Small intestine (tissue), 7 donors: ENCODE data around the gene MMD2. TPM values are rescaled to one million over a fixed set of nuclear protein-coding genes. Genes with fewer than 3 reads are reported as not detected.
A peak's percentile ranks its signal among the peaks of the same experiment; 100 is the strongest.

Experiments used
- DNase-seq, 2 donors: peaks; one replicate each; pipeline versions ENCODE4 v3.0.0 to v3.0.0-alpha.2; 2013
- FAIRE-seq: peaks from 2 replicates; lab custom pipeline; 2012; peaks lifted over from hg19 to GRCh38; lab: Jason Lieb, UNC
- H3K27ac ChIP-seq, 3 donors: one replicate each; pipeline ENCODE4 v1.5.1; 2013; ENCODE audit warnings: low read length in 2 of 3, mild to moderate bottlenecking in 2 of 3, control low read depth in 1 of 3, inconsistent platforms in 1 of 3, low read depth in 1 of 3, moderate library complexity in 1 of 3
- H3K27me3 ChIP-seq, 3 donors: one replicate each; pipeline ENCODE4 v1.6.1; 2013; ENCODE audit warnings: low read length in 3 of 3, inconsistent platforms in 1 of 3; ENCODE audit not compliant: control insufficient read depth in 3 of 3, insufficient read depth in 3 of 3
- H3K36me3 ChIP-seq, 3 donors: one replicate each; pipeline ENCODE4 v1.6.1; 2013; ENCODE audit warnings: low read length in 3 of 3, inconsistent platforms in 1 of 3, low read depth in 1 of 3, mild to moderate bottlenecking in 1 of 3, moderate library complexity in 1 of 3; ENCODE audit not compliant: control insufficient read depth in 3 of 3, insufficient read depth in 2 of 3
- H3K4me1 ChIP-seq, 3 donors: one replicate each; pipeline ENCODE4 v1.6.1; 2013; ENCODE audit warnings: low read length in 2 of 3, inconsistent platforms in 1 of 3, low read depth in 1 of 3, mild to moderate bottlenecking in 1 of 3, moderate library complexity in 1 of 3; ENCODE audit not compliant: control insufficient read depth in 3 of 3, insufficient read depth in 2 of 3
- H3K4me3 ChIP-seq, 3 donors: one replicate each; pipeline ENCODE4 v1.5.1; 2013; ENCODE audit warnings: low read length in 3 of 3, control low read depth in 1 of 3, inconsistent platforms in 1 of 3, low read depth in 1 of 3, mild to moderate bottlenecking in 1 of 3, moderate library complexity in 1 of 3
- H3K9me3 ChIP-seq, 2 donors: one replicate each; pipeline ENCODE4 v1.6.1; 2013; ENCODE audit warnings: low read depth in 1 of 2, low read length in 1 of 2; ENCODE audit not compliant: control insufficient read depth in 2 of 2, insufficient read depth in 1 of 2
- WGBS, 3 donors: extraction: QIAGEN DNeasy Blood & Tissue Kit; methylation state at CpG; one replicate each; pipeline ENCODE4 v1.1.7; 2013; 5-methylcytosine and 5-hydroxymethylcytosine counted together
- polyA plus RNA-seq, 4 donors: library from polyadenylated mRNA; stranded (reverse) in 3 of 4; unstranded in 1 of 4; fragments of 200-250 nt in 3 of 4; fragments of 120-200 nt in 1 of 4; gene quantifications; one replicate each; pipeline versions ENCODE4 v1.2.1 to v1.2.3, GENCODE V29; 2013
- donor health status: healthy with polysubstance abuse.
- donor health status: control.
- donor health status: control.
- donor health status: Bipolar disorder and iron deficiency.
- donor health status: healthy.

The MMD2 gene
- polyA plus RNA-seq, 4 donors, result 0.12 TPM; not detected in 3

DNA sequence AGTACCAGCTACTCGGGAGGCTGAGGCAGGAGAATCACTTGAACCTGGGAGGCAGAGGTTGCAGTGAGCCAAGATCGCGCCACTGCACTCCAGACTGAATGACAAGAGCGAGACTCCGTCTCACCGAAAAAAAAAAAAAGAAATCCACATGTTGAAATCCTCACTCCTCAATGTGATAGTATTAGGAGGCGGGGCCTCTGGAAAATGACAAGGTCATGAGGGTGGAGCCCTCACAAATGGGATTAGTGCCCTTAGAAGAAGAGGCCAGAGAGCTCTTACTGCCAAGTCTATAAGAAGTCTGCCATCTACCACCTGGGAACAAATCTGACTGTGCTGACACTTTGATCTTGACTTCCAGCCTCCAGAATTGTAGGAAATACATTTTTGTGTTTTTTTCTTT, 10.6 kb downstream of the MMD2 start:
- 93 to 97% (median 95%) methylated on average over 7 of the region's 7 CpGs for WGBS, 3 donors
- Histone ChIP-seq H3K4me3 (no peak overlapping the region), H3K9me3 (peaks cover 0 to 5% of the 10 kb centered on the region in 2 donors), H3K27ac (no peak overlapping the region), H3K4me1 (no peaks in the 10 kb centered on the region), H3K27me3 (peaks cover 0 to 10% (median 0%) of the 10 kb centered on the region in 3 donors), H3K36me3 (no peaks in the 10 kb centered on the region)
- no peak for FAIRE-seq
- no peak for DNase-seq

DNA sequence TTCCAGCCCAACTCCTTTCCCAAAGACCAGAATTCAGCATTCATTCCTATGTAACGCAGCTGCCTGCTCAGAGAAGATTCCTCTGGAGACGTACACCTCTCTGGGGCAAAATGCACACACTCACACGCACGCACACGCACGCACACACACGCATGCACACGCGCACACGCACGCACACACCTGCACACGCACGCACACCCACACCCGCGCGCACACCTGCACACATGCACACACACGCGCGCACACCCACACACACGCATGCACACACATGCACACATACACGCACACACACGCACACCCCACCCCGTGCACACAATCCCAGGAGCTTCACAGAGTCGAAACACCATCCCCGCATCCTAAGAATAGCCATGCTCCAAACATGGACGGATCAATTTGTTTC, 13.0 kb downstream of the MMD2 start:
- no peak for FAIRE-seq
- DNase-seq, result no peak
- WGBS, 3 donors, result 94 to 97% (median 95%) methylated on average over 26 of the region's 26 CpGs
- Histone ChIP-seq H3K9me3 (peaks cover 0 to 5% of the 10 kb centered on the region in 2 donors), H3K36me3 (no peaks in the 10 kb centered on the region), H3K27me3 (peaks cover 0 to 4% (median 0%) of the 10 kb centered on the region in 3 donors), H3K4me3 (no peak overlapping the region), H3K4me1 (no peaks in the 10 kb centered on the region), H3K27ac (no peak overlapping the region)

GRCh38 chr7:4944939-4945338, 14.0 kb downstream of the MMD2 start:
- Histone ChIP-seq H3K9me3 (peaks cover 0 to 5% of the 10 kb centered on the region in 2 donors), H3K27ac (no peak overlapping the region), H3K4me3 (no peak overlapping the region), H3K36me3 (no peaks in the 10 kb centered on the region), H3K27me3 (peaks cover 0 to 4% (median 0%) of the 10 kb centered on the region in 3 donors), H3K4me1 (no peaks in the 10 kb centered on the region)
- 77 to 83% (median 80%) methylated on average over 3 to 4 of the region's 4 CpGs for WGBS, 3 donors
- DNase-seq (no peak), FAIRE-seq (no peak)

- Histone ChIP-seq H3K9me3 (peaks cover 0 to 2% of the 10 kb centered on the region in 2 donors), H3K27me3 (peaks cover 0 to 2% (median 0%) of the 10 kb centered on the region in 3 donors), H3K27ac (no peak overlapping the region), H3K36me3 (no peaks in the 10 kb centered on the region), H3K4me3 (no peak overlapping the region), H3K4me1 (no peaks in the 10 kb centered on the region)
- WGBS, 3 donors, result 78 to 94% (median 93%) methylated on average over 9 to 10 of the region's 10 CpGs
- FAIRE-seq (no peak), DNase-seq (no peak)
Measured at GRCh38 chr7:4943297-4943696, 15.7 kb downstream of the MMD2 start.

DNA sequence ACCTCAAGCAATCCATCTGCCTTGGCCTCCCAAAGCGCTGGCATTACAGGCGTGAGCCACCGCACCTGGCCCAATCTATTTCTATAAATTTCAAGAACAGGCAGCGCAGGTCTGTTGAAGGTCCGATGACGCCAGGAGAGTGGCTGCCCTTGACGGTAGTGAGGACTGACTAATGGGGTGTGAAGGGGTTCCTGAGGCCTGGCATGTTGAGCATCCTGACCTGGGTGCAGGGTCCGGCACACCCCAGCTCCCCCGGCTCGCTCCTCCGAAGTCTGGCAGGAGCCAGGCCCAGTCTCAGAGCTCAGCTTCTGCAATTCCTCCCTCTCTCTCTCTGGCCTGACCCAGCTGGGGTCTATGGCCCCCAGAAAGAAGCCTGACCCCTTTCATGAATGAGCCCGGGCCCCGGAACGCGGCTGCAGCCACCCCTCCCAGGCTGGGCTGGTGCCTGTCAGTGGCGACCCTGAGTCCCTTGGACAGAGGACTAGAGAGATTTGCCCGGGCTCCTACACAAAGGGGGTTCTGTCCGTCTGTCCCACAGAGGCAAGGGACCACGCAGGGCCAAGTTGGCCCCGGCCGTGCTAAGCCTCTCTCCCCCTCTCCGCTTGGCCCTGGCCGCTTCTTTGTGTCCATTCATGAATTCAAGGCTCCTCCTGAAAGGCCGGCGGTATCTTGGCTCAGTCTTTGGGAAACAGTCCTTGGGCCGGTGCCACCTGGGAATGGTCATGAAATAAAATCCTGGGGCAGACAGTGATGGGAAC, 18.8 kb downstream of the MMD2 start:
- Histone ChIP-seq H3K9me3 (no peaks in the 10 kb centered on the region), H3K36me3 (no peaks in the 10 kb centered on the region), H3K27ac (no peak overlapping the region), H3K4me1 (no peaks in the 10 kb centered on the region), H3K4me3 (no peak overlapping the region), H3K27me3 (peaks cover 0 to 2% (median 0%) of the 10 kb centered on the region in 3 donors)
- FAIRE-seq, result no peak
- no peak for DNase-seq
- WGBS, 3 donors, result 81 to 84% (median 84%) methylated on average over 22 to 26 of the region's 26 CpGs

GRCh38 chr7:4937411-4937810, 21.6 kb downstream of the MMD2 start:
- Histone ChIP-seq H3K27ac (no peak overlapping the region), H3K4me1 (no peaks in the 10 kb centered on the region), H3K36me3 (no peaks in the 10 kb centered on the region), H3K4me3 (no peak overlapping the region), H3K27me3 (no peaks in the 10 kb centered on the region), H3K9me3 (no peaks in the 10 kb centered on the region)
- WGBS, 3 donors, result 83 to 89% (median 85%) methylated on average over 7 of the region's 7 CpGs
- DNase-seq (no peak), FAIRE-seq (no peak)

- Histone ChIP-seq H3K36me3 (no peaks in the 10 kb centered on the region), H3K4me3 (no peak overlapping the region), H3K27me3 (peaks cover 0 to 2% (median 0%) of the 10 kb centered on the region in 3 donors), H3K27ac (no peak overlapping the region), H3K9me3 (no peaks in the 10 kb centered on the region), H3K4me1 (no peaks in the 10 kb centered on the region)
- DNase-seq, result no peak
- 75 to 81% (median 78%) methylated on average over 15 of the region's 15 CpGs for WGBS, 3 donors
- FAIRE-seq, result no peak
Measured at GRCh38 chr7:4934419-4935025, 24.5 kb downstream of the MMD2 start.

- Histone ChIP-seq H3K4me1 (no peaks in the 10 kb centered on the region), H3K36me3 (no peaks in the 10 kb centered on the region), H3K27me3 (peaks cover 0 to 2% (median 0%) of the 10 kb centered on the region in 3 donors), H3K27ac (no peak overlapping the region), H3K9me3 (no peaks in the 10 kb centered on the region), H3K4me3 (no peak overlapping the region)
- WGBS, 3 donors, result 33 to 49% (median 44%) methylated on average over 12 of the region's 12 CpGs
- peak in 1 of 2 donors; percentile 28 for DNase-seq
- no peak for FAIRE-seq
Measured at GRCh38 chr7:4931943-4932342, 27.0 kb downstream of the MMD2 start.
